Activated CD4-positive, alpha-beta T cell treated with anti-CD3 and anti-CD28 coated beads, Interleukin-10, Interleukin-2, amounts not matched to agents 100 ng/mL and 50 ng/mL, durations not matched to agents 16 hours and 8 hours (primary cell): ENCODE data around the gene PARK7.

Experiments
- DNase-seq: peaks from one replicate; pipeline ENCODE4 v3.0.0-alpha.2; 2020

PARK7 gene

GRCh38 chr1:8025671-8026144 is 64.2 kb downstream of the PARK7 start:
- no peak for DNase-seq

DNA sequence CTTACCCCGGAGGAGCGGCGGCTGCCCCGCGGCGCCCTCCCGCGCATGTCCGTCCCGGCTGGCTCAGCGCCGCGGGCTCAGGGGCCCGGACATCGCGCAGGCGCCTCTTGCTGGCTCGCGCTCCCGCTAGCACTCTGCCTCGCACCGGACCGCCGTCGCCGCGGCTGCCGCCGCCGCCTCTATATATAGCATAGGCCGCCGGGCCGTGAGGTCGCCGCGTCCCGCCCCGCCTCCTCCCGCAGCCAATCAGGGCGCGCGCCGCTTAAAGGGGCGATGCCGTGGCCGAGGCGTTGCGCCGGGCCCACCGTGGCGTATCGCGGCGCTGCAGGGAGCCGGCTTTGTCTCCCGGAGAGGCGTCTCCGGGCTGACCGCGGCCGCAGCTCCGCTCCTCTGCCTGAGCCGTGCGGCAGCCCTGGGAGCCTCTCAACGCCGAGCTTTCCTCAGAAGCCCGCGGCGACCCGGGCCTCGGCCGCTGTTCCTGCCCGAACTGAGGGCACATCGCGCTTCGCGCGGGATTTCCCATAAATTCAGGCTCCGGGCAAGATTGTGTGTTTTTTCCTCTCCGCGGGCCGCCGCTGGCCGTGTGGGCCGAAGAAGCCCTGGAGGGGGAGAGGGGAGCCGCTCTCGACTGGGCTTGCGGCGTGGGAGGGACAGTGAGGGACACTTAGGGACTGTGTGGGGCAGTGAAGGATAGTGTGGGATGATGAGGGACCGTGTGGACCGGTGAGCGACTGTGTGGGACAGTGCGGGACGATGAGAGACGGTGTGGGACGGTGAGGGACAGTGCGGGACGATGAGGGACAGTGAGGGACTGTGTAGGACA is 64.9 kb downstream of the PARK7 start, which contains the start of gene ERRFI1:
Gene ERRFI1 (minus strand): TSS at position 157 of the 823 bp plus-strand sequence. CDS start 10,690 bp downstream, outside the sequence.
- peak; percentile 89 for DNase-seq

DNA sequence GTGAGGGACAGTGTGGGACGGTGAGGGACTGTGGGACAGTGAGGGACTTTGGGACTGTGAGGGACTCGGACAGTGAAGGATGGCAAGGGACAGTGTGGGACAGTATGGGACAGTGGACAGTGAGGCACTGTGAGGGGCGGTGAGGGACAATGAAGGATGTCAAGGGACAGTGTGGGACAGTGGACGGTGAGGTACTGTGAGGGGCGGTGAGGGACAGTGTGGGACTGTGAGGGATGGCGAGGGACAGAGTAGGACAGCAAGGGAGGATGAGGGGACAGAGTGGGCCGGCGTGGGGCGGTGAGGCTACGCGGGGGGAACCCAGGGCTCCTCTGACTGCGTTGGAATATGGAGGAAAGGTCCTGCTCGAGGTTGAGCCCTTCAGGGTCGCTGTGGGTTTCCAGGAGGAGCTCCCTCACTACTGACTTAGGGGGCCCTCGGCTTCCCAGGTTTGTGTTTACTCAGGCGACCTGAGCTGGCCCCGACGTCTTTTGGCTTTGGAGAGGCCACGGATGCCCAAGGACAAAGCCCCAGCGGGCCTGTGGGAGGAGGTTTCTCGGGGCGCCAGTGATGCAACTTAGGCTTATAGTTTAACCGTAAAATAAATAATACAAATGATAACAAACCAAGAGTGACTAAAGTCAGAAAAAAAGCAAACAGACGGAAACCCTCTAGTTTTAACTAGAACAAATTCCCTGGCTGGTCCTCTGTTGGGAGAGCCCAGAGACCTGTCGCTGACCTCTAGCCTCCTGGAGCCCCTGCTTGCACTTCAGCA is 65.7 kb downstream of the PARK7 start:
- no peak for DNase-seq

GRCh38 chr1:8027748-8028570 is 66.4 kb downstream of the PARK7 start:
- DNase-seq = no peak

GRCh38 chr1:8028571-8028910 is 67.0 kb downstream of the PARK7 start:
- no peak for DNase-seq

GRCh38 chr1:8031176-8031785 is 69.8 kb downstream of the PARK7 start:
- DNase-seq = peak; percentile 21

GRCh38 chr1:8032366-8032910 is 70.9 kb downstream of the PARK7 start:
- DNase-seq = no peak

GRCh38 chr1:8033322-8033721 is 71.8 kb downstream of the PARK7 start:
- DNase-seq = no peak
